Choroid plexus epithelial cell (primary cell): Measurements from ENCODE around the gene IFT122.

Experiments used
- DNase-seq: peaks from one replicate; pipeline ENCODE4 v3.0.0-alpha.2; 2010; ENCODE audit warnings: low read depth
- H3K4me3 ChIP-seq: 2 replicates; pipeline ENCODE4 v1.5.1; 2011; ENCODE audit warnings: low read depth, mild to moderate bottlenecking, control low read depth, low read length, moderate library complexity
- TF ChIP-seq, protein P1 (sequence below): conservative IDR thresholded peaks from 2 replicates; pipeline ENCODE4 v1.5.1; 2011; ENCODE audit warnings: low read depth, mild to moderate bottlenecking, control low read depth, inconsistent platforms, low read length, moderate library complexity

The IFT122 gene

DNA sequence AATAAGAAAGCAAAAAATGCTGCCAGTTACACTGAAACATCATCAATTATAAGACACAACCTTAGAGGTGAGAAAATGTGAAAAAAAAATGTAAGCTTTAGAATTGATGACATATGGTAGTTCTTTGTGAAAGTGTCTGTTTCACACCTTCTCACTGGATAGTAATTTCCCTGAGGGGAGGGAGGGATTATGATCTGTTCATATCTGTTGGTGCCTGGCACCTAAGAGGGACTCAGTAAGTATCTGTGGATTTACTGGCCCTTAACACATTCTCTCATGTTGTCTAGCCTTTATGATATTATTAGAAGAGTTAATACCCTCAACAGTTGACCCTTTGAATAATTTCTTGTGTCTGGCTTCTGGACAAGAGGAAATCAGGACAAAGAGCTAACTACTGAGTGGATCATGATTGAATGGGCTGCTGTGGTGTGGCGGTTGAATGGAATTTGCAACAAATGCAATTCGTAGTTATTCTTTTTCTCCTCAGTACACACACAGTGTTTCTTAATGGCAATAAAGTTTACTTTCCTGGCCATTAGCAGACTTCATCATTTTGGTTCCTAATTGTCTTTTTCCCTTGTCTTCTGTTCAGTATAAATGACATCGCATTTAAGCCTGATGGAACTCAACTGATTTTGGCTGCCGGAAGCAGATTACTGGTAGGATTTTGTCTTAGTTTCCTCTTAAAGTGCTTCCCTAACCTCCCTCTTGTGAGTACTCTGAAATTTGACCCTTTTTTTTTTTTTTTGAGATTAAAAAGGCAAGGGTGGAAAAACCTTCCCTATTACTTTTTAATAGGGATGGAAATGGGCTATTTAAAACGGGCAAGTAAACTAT lies 9.5 kb downstream of the IFT122 start:
- TF ChIP-seq, protein P1, sequence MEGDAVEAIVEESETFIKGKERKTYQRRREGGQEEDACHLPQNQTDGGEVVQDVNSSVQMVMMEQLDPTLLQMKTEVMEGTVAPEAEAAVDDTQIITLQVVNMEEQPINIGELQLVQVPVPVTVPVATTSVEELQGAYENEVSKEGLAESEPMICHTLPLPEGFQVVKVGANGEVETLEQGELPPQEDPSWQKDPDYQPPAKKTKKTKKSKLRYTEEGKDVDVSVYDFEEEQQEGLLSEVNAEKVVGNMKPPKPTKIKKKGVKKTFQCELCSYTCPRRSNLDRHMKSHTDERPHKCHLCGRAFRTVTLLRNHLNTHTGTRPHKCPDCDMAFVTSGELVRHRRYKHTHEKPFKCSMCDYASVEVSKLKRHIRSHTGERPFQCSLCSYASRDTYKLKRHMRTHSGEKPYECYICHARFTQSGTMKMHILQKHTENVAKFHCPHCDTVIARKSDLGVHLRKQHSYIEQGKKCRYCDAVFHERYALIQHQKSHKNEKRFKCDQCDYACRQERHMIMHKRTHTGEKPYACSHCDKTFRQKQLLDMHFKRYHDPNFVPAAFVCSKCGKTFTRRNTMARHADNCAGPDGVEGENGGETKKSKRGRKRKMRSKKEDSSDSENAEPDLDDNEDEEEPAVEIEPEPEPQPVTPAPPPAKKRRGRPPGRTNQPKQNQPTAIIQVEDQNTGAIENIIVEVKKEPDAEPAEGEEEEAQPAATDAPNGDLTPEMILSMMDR = no peak
- no peak overlapping the region for H3K4me3 ChIP-seq
- DNase-seq = peak; percentile 35

DNA sequence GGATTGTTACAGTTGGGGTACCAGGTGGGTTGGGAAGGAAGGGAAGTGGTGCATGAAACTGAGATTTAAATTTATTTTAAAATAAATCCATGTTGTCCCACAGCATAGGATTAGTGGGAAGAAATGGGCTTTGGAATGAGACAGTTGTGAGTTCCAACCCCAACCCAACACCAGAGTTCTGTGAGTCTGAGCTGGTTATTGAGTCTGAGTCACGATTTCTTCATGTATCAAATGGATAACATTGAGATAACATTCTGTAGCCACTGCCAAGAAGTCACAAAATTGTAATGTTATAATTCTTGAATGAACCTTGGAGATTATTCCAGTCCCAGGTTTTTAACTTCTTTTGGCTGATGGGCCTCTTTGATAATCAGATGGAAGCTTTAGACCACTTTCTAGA lies 13.7 kb downstream of the IFT122 start:
- TF ChIP-seq, protein P1 = no peak
- DNase-seq = peak; percentile 41
- no peak overlapping the region for H3K4me3 ChIP-seq

DNA sequence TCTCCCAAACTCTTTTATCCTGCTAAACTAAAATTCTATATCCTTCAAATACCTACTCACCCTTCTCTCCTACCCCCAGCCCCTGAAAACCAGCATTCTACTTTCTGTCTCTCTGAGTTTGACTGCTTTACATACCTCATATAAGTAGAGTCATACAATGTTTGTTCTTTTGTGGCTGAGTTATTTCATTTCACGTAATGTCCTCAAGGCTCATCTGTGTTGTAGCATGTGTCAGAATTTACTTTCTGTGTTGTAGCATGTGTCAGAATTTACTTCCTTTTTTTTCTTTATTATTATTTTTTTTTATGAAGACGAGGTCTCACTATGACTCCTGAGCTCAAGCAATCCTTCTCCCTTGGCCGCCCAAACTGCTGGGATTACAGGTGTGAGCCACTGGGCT lies 20.1 kb downstream of the IFT122 start:
- no peak for DNase-seq
- TF ChIP-seq, protein P1 = no peak
- no peak overlapping the region for H3K4me3 ChIP-seq

DNA sequence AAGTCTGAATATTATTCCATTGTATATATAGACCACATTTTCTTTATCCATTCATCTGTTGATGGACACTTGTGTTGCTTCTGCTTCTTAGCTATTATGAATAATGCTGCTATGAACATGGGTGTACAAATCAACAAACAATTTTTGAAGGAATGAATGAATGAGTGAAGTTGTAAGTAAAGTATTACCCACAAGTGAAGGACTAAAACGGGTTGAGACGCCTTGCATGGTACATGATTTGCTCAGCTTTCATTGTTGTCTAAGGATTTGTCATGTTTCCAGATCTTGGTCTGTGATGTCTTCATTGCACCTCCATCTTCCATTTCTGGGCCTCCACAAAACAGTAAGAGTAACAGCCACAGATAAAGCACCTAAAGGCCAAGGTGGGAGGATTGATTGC lies 20.5 kb downstream of the IFT122 start:
- DNase-seq = no peak
- H3K4me3 ChIP-seq = no peak overlapping the region
- TF ChIP-seq, protein P1 = no peak

DNA sequence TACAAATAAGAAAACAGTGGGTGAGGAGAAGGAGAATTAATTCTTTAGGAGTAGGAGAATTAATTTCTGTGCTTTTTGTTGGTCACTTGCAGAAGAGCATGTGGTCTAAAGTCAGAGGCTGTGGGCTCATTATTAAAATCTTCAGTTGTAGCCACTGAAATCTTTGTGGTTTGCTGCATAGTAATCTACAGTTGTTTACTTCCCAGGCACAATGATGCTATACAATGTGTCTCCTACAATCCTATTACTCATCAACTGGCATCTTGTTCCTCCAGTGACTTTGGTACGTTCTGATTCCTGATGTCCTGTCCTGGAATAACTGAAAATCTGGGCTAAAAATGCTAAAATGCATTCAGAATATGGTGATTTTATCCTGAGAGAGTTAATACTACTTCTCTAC lies 21.0 kb downstream of the IFT122 start:
- TF ChIP-seq, protein P1 = no peak

DNA sequence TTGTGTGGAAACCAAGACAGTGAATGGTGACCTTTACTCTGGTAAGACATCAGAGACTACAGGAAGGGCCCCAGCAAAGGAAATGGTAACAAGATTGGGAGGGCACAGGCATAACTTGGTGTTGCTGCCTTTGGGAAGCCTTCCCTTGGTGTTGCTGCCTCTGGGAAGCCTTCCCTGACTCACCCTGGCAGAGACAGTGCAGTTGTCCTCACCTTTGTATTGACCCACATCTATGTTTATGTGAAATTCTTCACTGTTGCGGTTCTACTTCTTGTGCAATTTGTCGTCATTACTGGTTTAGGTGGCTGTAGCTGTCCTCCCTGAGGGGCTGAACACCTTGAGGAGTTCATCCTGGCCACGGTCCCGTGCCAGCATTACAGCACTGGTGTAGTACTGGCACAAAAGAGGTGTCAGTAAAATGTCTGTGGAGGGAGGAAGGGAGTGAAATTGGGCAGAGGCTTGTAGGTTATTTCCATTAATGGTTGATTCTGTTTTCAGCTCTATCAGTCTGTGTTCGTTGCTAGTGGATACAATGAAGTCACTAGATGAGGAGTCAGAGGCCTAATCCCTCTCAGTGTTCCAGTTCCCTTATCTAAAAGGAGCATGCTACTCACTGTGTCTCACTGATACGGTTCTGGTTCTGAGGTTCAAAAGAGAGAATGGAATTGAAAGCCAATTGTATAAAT lies 21.6 kb downstream of the IFT122 start:
- TF ChIP-seq, protein P1 = no peak
- H3K4me3 ChIP-seq = no peak overlapping the region
- peak; percentile 76 for DNase-seq

More for the DNA sequence above, 21.0 kb downstream of the IFT122 start:
- peak; percentile 74 for DNase-seq
- no peak overlapping the region for H3K4me3 ChIP-seq
